Mammary epithelial cell (primary cell): ENCODE results near the gene ULK3.

ENCODE experiments used
- EZH2 ChIP-seq: IDR thresholded peaks from 2 replicates; pipeline ENCODE4 v1.6.1; 2012; ENCODE audit warnings: low read length, inconsistent platforms, borderline replicate concordance
- TF ChIP-seq, protein P1 (sequence below), 2 donors: IDR thresholded peaks in 1 of 2; conservative IDR thresholded peaks in 1 of 2; 2 replicates each; pipeline ENCODE4 v1.5.1; 2011 to 2012; ENCODE audit warnings: inconsistent platforms in 2 of 2, low read length in 2 of 2, mild to moderate bottlenecking in 2 of 2, control low read depth in 1 of 2, low read depth in 1 of 2; ENCODE audit not compliant: insufficient read depth in 1 of 2; ENCODE audit errors: extremely low read depth in 1 of 2

DNA sequence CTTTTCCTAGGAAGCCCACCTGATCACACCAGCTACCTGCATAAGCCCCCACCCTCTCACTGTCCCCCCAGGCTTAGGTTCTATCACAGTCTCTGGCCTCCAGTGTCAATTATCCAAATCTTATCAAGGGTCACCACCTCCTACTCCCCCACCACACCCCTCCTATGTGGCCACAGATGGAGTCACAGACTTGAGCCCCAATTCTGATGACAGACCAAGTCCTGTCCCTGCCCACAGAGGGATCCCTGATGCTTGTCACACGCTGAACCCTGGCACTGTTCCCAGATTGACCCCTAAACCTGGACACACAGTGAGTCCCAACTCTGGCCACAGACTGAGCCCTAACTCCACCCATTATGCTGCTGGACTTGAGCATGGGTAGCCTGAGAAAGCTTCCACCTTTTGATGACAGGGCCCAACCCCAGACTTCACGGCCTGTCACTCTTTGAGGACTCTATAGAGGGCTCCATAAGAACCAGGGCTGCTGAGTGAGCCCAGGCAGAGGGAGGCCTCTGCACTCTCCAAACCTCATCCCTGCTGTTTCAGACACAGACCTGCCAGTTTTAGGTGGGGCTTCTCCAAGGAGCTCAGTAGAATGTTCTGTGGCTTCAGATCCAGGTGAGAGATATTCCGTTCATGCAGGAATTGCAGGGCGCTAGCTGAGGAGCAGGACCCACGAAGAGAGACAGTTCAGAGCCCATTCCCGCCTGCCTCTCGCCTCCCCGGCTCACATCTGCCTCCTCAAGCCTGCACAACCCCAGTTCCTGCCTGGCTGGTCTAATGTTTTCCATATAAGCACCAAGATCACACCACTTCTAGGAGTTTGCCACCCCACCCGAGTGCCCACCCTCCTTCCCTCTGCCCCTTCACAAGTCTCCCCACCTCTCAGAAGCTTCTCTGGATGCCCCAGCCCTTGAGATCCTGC lies 1.8 kb downstream of the ULK3 start:
- TF ChIP-seq, protein P1, sequence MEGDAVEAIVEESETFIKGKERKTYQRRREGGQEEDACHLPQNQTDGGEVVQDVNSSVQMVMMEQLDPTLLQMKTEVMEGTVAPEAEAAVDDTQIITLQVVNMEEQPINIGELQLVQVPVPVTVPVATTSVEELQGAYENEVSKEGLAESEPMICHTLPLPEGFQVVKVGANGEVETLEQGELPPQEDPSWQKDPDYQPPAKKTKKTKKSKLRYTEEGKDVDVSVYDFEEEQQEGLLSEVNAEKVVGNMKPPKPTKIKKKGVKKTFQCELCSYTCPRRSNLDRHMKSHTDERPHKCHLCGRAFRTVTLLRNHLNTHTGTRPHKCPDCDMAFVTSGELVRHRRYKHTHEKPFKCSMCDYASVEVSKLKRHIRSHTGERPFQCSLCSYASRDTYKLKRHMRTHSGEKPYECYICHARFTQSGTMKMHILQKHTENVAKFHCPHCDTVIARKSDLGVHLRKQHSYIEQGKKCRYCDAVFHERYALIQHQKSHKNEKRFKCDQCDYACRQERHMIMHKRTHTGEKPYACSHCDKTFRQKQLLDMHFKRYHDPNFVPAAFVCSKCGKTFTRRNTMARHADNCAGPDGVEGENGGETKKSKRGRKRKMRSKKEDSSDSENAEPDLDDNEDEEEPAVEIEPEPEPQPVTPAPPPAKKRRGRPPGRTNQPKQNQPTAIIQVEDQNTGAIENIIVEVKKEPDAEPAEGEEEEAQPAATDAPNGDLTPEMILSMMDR (conservative IDR thresholded peaks at IDR 0.05 in 1 of 2, IDR thresholded peaks at IDR 0.05 in 1 of 2; ENCODE audit: extremely low read depth in 1 of 2, insufficient read depth in 1 of 2, low read depth in 1 of 2, low read length in 2 of 2): no peak
- no peak for TF ChIP-seq EZH2
